H4 (cell line): ENCODE measurements around the gene PAX3. TPM values are rescaled to one million over a fixed set of nuclear protein-coding genes. Genes with fewer than 3 reads are reported as not detected.

Experiments
- DNase-seq: peaks from one replicate; pipeline ENCODE4 v3.0.0-alpha.2; 2015; ENCODE audit warnings: low spot score
- total RNA-seq: library from RNA; depleted of rRNA; stranded (reverse); fragments of >200 nt; shearing (Covaris generic); gene quantifications from 2 replicates; pipeline ENCODE4 v1.2.3, GENCODE V29; 2014

PAX3 gene
- total RNA-seq, 1 experiment from 2014 or later: 5.5 TPM

- DNase-seq: no peak
Measured at GRCh38 chr2:222296911-222297599, 1.7 kb downstream of the PAX3 start.

DNA sequence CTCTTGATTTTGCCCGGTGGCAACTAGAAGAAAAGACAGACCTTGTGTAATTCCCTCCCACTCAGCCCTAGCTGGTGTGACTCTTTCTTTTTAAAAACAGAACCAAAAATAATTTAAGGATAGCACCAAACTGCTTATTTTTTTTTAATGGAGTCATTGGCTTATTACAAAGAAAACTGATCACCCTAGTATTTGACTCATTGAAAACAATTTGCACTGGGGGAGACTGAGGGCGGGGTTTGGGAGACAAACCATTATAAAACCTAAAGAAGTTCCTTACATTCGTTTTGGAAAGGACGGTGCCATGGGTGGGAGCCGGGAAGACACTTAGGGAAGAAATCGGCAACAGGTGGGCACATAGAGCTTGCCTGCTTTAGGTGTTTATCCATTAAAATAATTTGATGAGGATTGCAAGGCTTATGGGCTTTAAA lies 2.5 kb downstream of the PAX3 start:
- no peak for DNase-seq

GRCh38 chr2:222295368-222296062 lies 3.3 kb downstream of the PAX3 start:
- no peak for DNase-seq

GRCh38 chr2:222294996-222295367 lies 3.8 kb downstream of the PAX3 start:
- no peak for DNase-seq

GRCh38 chr2:222293660-222294630 lies 4.9 kb downstream of the PAX3 start:
- no peak for DNase-seq

- no peak for DNase-seq
Measured at GRCh38 chr2:222292149-222293134, 6.4 kb downstream of the PAX3 start.

- no peak for DNase-seq
Measured at GRCh38 chr2:222291485-222291841, 7.3 kb downstream of the PAX3 start.

DNA sequence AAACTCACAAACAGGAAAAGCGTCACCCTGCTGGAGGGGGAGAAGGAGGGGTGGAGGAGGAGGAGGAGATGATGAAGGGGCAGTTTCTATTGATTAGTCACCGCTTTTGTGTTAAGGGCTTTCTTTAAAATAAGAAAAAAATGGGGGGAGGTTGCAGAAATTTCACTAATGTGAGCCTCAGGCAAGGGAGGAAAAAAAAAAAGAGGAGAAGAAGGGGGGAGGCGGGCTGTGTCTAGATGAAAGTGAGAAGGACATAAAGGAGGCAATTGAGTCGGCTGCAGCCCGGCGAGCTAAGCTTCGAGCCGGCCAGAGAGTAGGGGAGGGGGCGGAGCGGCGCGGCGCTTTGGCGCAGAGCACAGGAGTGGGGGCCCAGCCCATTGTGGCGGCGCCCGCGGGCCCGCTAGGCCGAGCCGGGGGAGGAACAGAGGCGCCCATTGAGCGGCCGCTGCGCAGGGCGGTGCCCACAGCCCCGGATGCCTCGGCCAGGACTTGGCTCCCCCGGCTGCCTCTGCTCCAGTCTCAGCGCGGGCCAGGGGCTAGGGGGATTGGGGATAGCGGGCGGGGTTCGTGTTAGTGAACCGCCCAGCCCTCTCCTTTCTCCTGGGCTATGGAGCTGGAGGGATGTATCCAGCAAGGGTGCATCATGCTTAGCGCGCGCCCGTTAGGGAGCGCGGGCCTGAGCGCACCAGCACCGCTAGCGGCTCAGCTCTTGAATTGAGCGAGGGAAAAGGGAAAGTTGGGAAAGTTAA lies 7.9 kb downstream of the PAX3 start:
- no peak for DNase-seq

DNA sequence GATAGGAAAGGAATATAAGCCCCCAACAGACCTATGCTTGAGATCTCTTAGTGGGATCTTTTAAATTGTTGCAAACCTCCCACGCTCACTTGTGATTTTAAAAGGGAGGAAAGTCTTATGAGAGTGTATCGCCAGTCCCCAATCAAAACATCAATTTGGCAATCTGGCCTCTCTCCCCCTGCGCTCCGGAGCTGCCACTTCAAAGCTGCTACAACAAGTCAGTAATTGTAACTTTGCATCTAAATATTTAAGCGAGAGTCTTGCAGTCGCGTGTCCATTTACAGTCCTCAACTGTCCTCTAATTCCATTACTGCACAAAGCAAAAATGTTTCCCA lies 8.4 kb downstream of the PAX3 start:
- DNase-seq: no peak

- DNase-seq: no peak
Measured at GRCh38 chr2:222289278-222290160, 9.3 kb downstream of the PAX3 start.

- DNase-seq: no peak
Measured at GRCh38 chr2:222288590-222289277, 10.1 kb downstream of the PAX3 start.

- DNase-seq: no peak
Measured at GRCh38 chr2:222287862-222288479, 10.8 kb downstream of the PAX3 start.

DNA sequence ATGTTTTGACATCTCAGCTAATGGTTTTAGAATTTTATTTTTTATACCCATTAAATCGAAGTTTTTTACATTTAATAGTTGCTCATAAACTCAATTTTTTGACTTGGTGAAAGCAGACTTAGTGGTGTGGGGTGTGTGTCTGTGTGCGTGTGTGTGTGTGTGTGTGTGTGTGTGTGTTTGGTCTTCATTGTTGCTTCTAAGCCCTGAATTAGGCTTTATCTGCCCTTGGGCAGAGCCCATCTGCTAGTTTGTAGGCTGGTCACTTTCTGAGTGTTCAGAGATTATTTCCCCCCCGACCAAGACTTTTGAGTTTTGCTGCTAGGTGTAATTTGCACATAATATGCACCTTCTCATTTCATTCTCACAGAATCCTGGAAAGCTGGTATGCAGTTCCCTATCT lies 14.3 kb downstream of the PAX3 start:
- DNase-seq: no peak

- no peak for DNase-seq
Measured at GRCh38 chr2:222283634-222284033, 15.2 kb downstream of the PAX3 start.

GRCh38 chr2:222281506-222281905 lies 17.3 kb downstream of the PAX3 start:
- DNase-seq: no peak

- no peak for DNase-seq
Measured at GRCh38 chr2:222280795-222281194, 18.0 kb downstream of the PAX3 start.

GRCh38 chr2:222272446-222273015 lies 26.3 kb downstream of the PAX3 start:
- no peak for DNase-seq

GRCh38 chr2:222271854-222272253 lies 26.9 kb downstream of the PAX3 start:
- DNase-seq: no peak
